SHP77 treated with DMSO at 0.1 percent for 48 hours (cell line): ENCODE measurements around the gene SETD4.
"Not testable (repeated sequence)": the region's sequence is repeated elsewhere in the genome, so short reads cannot be mapped to it uniquely, and the experiment has no call there.

Source experiments
- DNase-seq: peaks from one replicate; lab custom pipeline; 2025; lab: John Stamatoyannopoulos, UW

SETD4 gene

GRCh38 chr21:36077758-36078157 is 17.4 kb upstream of the SETD4 start:
- no peak for DNase-seq

- DNase-seq, result no peak
Measured at GRCh38 chr21:36076878-36077655, 16.7 kb upstream of the SETD4 start.

- DNase-seq, result no peak
Measured at GRCh38 chr21:36075953-36076352, 15.6 kb upstream of the SETD4 start.

- DNase-seq, result no peak
Measured at GRCh38 chr21:36075171-36075570, 14.8 kb upstream of the SETD4 start.

GRCh38 chr21:36073911-36074310 is 13.6 kb upstream of the SETD4 start:
- not testable (repeated sequence) for DNase-seq

- no peak for DNase-seq
Measured at GRCh38 chr21:36073181-36073580, 12.9 kb upstream of the SETD4 start.

GRCh38 chr21:36072453-36073162 is 12.3 kb upstream of the SETD4 start:
- DNase-seq, result no peak

- DNase-seq, result no peak
Measured at GRCh38 chr21:36070999-36071398, 10.7 kb upstream of the SETD4 start.

GRCh38 chr21:36069713-36070583 is 9.6 kb upstream of the SETD4 start, which contains the start of gene CBR1:
Gene CBR1, plus strand, starts transcription at chr21:36070024. Its CDS starts 92 bp downstream, at chr21:36070116.
- peak; percentile 63 for DNase-seq

- DNase-seq, result no peak
Measured at GRCh38 chr21:36068748-36069398, 8.5 kb upstream of the SETD4 start.

GRCh38 chr21:36065497-36066036 is 5.2 kb upstream of the SETD4 start:
- DNase-seq, result no peak

- DNase-seq, result no peak
Measured at GRCh38 chr21:36064085-36064460, 3.7 kb upstream of the SETD4 start.

- DNase-seq, result no peak
Measured at GRCh38 chr21:36063375-36064084, 3.2 kb upstream of the SETD4 start.

- DNase-seq, result no peak
Measured at GRCh38 chr21:36061445-36061844, 1.1 kb upstream of the SETD4 start.

GRCh38 chr21:36059823-36060158 is 535 bp downstream of the SETD4 start:
- no peak for DNase-seq

GRCh38 chr21:36055551-36055950 is 4.8 kb downstream of the SETD4 start:
- DNase-seq, result no peak

GRCh38 chr21:36053715-36054062 is 6.6 kb downstream of the SETD4 start:
- DNase-seq, result no peak

- no peak for DNase-seq
Measured at GRCh38 chr21:36052860-36053714, 7.2 kb downstream of the SETD4 start.

GRCh38 chr21:36048357-36048756 is 12.0 kb downstream of the SETD4 start:
- no peak for DNase-seq

- no peak for DNase-seq
Measured at GRCh38 chr21:36047139-36047538, 13.2 kb downstream of the SETD4 start.
